T-cell (primary cell): Measurements from ENCODE around the gene RUNX2. TPM values are rescaled to one million over a fixed set of nuclear protein-coding genes. Genes with fewer than 3 reads are reported as not detected.

Experiments
- ATAC-seq, 4 experiments: fragments of 200-7000 bp in 3 of 4; fragments of 150-1000 bp in 1 of 4; cut with Tn5 transposase; replicated peaks in 1 of 4; 1 replicate in 3 of 4; 2 replicates in 1 of 4; pipeline ENCODE4 v1.10.0; 2021; ENCODE audit warnings: moderate library complexity in 3 of 4, mild to moderate bottlenecking in 2 of 4, moderate number of reproducible peaks in 1 of 4
- CTCF ChIA-PET, 2 donors: fragments of 300-600 bp; sonication (Branson Sonifier 250); formaldehyde crosslinking; loops; one replicate each; lab custom pipeline; 2022; ENCODE audit warnings: antibody characterized with exemption in 2 of 2; lab: Charles Lee
- POLR2A ChIA-PET, 2 donors: fragments of 300-600 bp; sonication (Branson Sonifier 250); formaldehyde crosslinking; loops; one replicate each; lab custom pipeline; 2022; ENCODE audit warnings: antibody characterized with exemption in 2 of 2; lab: Charles Lee
- DNase-seq, 35 experiments: peaks; one replicate each; pipeline versions ENCODE4 v3.0.0 to v3.0.0-alpha.2; 2013 to 2023
- H3K27ac ChIP-seq: one replicate; pipeline ENCODE4 v1.5.1; 2013; ENCODE audit warnings: low read length
- H3K27me3 ChIP-seq, 2 experiments: replicated peaks in 1 of 2; 1 replicate in 1 of 2; 2 replicates in 1 of 2; pipeline versions ENCODE4 v1.6.1 to v1.7.0; 2013; ENCODE audit warnings: low read length in 1 of 2, mixed read lengths in 1 of 2; ENCODE audit not compliant: control insufficient read depth in 2 of 2, insufficient read depth in 2 of 2; ENCODE audit errors: extremely low read depth in 1 of 2
- H3K36me3 ChIP-seq, 2 donors: 1 replicate in 1 of 2; 2 replicates in 1 of 2; pipeline versions ENCODE4 v1.6.1 to v1.7.0; 2013; ENCODE audit warnings: low read length in 1 of 2; ENCODE audit not compliant: control insufficient read depth in 2 of 2, insufficient read depth in 1 of 2; ENCODE audit errors: extremely low read depth in 1 of 2
- H3K4me1 ChIP-seq, 2 experiments: 1 replicate in 1 of 2; 2 replicates in 1 of 2; pipeline versions ENCODE4 v1.6.1 to v1.7.0; 2013; ENCODE audit warnings: low read length in 2 of 2, mixed read lengths in 1 of 2; ENCODE audit not compliant: insufficient read depth in 2 of 2, control insufficient read depth in 1 of 2; ENCODE audit errors: extremely low read depth in 1 of 2
- H3K4me3 ChIP-seq, 2 donors: 1 replicate in 1 of 2; 2 replicates in 1 of 2; pipeline versions ENCODE4 v1.5.1 to v1.7.0; 2013; ENCODE audit warnings: mild to moderate bottlenecking in 2 of 2, low read length in 1 of 2, moderate library complexity in 1 of 2; ENCODE audit not compliant: control insufficient read depth in 1 of 2; ENCODE audit errors: extremely low read depth in 1 of 2
- H3K9me3 ChIP-seq: 2 replicates; pipeline ENCODE4 v1.7.0; 2013
- H3K27ac Mint-ChIP-seq, 2 donors: one replicate each; pipeline ENCODE4 v1.8.0; 2020 to 2021; ENCODE audit warnings: mild to moderate bottlenecking in 2 of 2, mixed read lengths in 2 of 2
- H3K27me3 Mint-ChIP-seq, 2 donors: one replicate each; pipeline ENCODE4 v1.8.0; 2021 to 2022; ENCODE audit warnings: mixed read lengths in 2 of 2
- H3K36me3 Mint-ChIP-seq: one replicate; pipeline ENCODE4 v1.8.0; 2021; ENCODE audit warnings: mixed read lengths
- H3K4me1 Mint-ChIP-seq, 3 donors: one replicate each; pipeline ENCODE4 v1.8.0; 2020 to 2022; ENCODE audit warnings: mixed read lengths in 3 of 3, mild to moderate bottlenecking in 1 of 3
- H3K4me3 Mint-ChIP-seq, 3 donors: one replicate each; pipeline ENCODE4 v1.8.0; 2020 to 2022; ENCODE audit warnings: mild to moderate bottlenecking in 3 of 3, mixed read lengths in 3 of 3, moderate library complexity in 3 of 3
- H3K9me3 Mint-ChIP-seq, 3 donors: one replicate each; pipeline ENCODE4 v1.8.0; 2020 to 2022; ENCODE audit warnings: mixed read lengths in 3 of 3
- WGBS: methylation state at CpG from one replicate; pipeline ENCODE4 v1.1.5; 2013; ENCODE audit warnings: missing lambda C conversion rate; ENCODE audit not compliant: insufficient coverage; 5-methylcytosine and 5-hydroxymethylcytosine counted together
- total RNA-seq, 35 experiments: library from RNA in 6 of 35; stranded (reverse) in 6 of 35; fragments of 120-200 nt in 1 of 35; gene quantifications; one replicate each; pipeline versions ENCODE4 v1.2.1 to v1.2.4 and lab custom pipeline; 2013 to 2026

Gene RUNX2
- total RNA-seq, 5 donors from 2014 or later (not counting 1 experiment from before 2014, with no cell fraction given): 14.4 to 31.8 (median 22.4) TPM

GRCh38 chr6:45491048-45491735 lies 163.1 kb downstream of the RUNX2 start:
- ChIA-PET CTCF (interaction anchor here in 1 of 2 donors (0.7 kb wide), 1 partner anchor 121 kb away, joined by 4 read pairs; no protein-coding TSS in a partner anchor), POLR2A (interaction anchor here in 1 of 2 donors (0.6 kb wide), 1 partner anchor 617 kb away, joined by 6 read pairs; no protein-coding TSS in a partner anchor)
- Histone ChIP-seq H3K27me3 (no peaks in the 10 kb centered on the region), H3K9me3 (no peaks in the 10 kb centered on the region), H3K4me3 (no peak overlapping the region), H3K27ac (no peak overlapping the region), H3K4me1 (peaks cover 25 to 51% of the 10 kb centered on the region in 2 experiments), H3K36me3 (peaks cover 0 to 5% of the 10 kb centered on the region in 2 donors)
- 84% methylated on average over 3 of the region's 5 CpGs for WGBS
- no peak overlapping the region for H3K27ac Mint-ChIP-seq
- ATAC-seq (no peak), DNase-seq (no peak)
- no peaks in the 10 kb centered on the region for H3K9me3 Mint-ChIP-seq
- peaks cover 3% of the 10 kb centered on the region for H3K36me3 Mint-ChIP-seq
- peaks cover 60 to 73% (median 62%) of the 10 kb centered on the region in 3 donors for H3K4me1 Mint-ChIP-seq
- no peak overlapping the region for H3K4me3 Mint-ChIP-seq
- H3K27me3 Mint-ChIP-seq: no peaks in the 10 kb centered on the region

DNA sequence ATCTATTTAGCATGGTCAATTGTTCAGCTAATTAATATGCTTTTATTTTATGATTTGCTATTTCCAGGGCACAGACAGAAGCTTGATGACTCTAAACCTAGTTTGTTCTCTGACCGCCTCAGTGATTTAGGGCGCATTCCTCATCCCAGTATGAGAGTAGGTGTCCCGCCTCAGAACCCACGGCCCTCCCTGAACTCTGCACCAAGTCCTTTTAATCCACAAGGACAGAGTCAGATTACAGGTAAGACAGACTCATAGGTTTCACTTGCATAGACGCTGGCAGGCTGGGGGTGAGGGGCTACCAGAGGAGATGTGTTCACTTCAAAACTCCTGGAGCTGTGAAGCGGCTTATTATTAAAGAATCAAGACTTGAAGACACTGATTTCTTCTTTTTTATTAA lies 163.7 kb downstream of the RUNX2 start:
- H3K4me3 Mint-ChIP-seq: no peak overlapping the region
- H3K27me3 Mint-ChIP-seq: no peaks in the 10 kb centered on the region
- H3K9me3 Mint-ChIP-seq: no peaks in the 10 kb centered on the region
- H3K9me3 ChIP-seq: no peaks in the 10 kb centered on the region
- peaks cover 0 to 5% of the 10 kb centered on the region in 2 donors for H3K36me3 ChIP-seq
- ChIA-PET CTCF (no interaction called here), POLR2A (interaction anchor here in 1 of 2 donors (0.6 kb wide), 1 partner anchor 616 kb away, joined by 6 read pairs; no protein-coding TSS in a partner anchor)
- peaks cover 64 to 74% (median 65%) of the 10 kb centered on the region in 3 donors for H3K4me1 Mint-ChIP-seq
- H3K27ac ChIP-seq: no peak overlapping the region
- peaks cover 3% of the 10 kb centered on the region for H3K36me3 Mint-ChIP-seq
- no peak for DNase-seq
- H3K27me3 ChIP-seq: no peaks in the 10 kb centered on the region
- H3K4me1 ChIP-seq: peaks cover 31 to 58% of the 10 kb centered on the region in 2 experiments
- H3K4me3 ChIP-seq: no peak overlapping the region
- WGBS: 100% methylated on average over 2 of the region's 6 CpGs
- H3K27ac Mint-ChIP-seq: no peak overlapping the region
- no peak for ATAC-seq

DNA sequence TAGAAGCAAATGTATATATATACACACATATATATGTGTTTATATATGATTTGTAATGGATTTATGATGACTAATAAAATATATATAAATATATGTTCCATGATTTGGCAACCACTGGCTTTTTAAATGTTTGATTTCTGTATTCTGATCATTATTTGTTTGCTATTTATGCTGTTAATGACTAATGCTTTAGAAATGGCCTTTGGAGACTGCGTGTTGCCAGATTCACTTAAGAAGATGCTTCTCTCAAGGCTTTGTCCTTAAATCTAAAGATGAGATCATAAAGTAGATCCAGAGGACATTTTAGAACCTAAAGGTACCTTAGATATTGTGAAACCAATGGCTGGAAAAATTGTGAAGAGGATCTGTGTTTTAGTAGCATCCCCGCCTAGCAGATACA lies 165.6 kb downstream of the RUNX2 start:
- Mint-ChIP-seq H3K4me1 (peaks cover 57 to 71% (median 62%) of the 10 kb centered on the region in 3 donors), H3K27me3 (no peaks in the 10 kb centered on the region), H3K4me3 (no peak overlapping the region), H3K36me3 (peaks cover 8% of the 10 kb centered on the region), H3K27ac (peak overlapping the region; percentile 41 to 70), H3K9me3 (no peaks in the 10 kb centered on the region)
- POLR2A ChIA-PET: no interaction called here
- Histone ChIP-seq H3K4me1 (peaks cover 28 to 64% of the 10 kb centered on the region in 2 experiments), H3K27me3 (no peaks in the 10 kb centered on the region), H3K4me3 (no peak overlapping the region), H3K27ac (no peak overlapping the region), H3K36me3 (peaks cover 0 to 5% of the 10 kb centered on the region in 2 donors), H3K9me3 (no peaks in the 10 kb centered on the region)
- CTCF ChIA-PET: no interaction called here
- no peak for ATAC-seq
- no peak for DNase-seq
- 100% methylated on average over 2 of the region's 2 CpGs for WGBS

DNA sequence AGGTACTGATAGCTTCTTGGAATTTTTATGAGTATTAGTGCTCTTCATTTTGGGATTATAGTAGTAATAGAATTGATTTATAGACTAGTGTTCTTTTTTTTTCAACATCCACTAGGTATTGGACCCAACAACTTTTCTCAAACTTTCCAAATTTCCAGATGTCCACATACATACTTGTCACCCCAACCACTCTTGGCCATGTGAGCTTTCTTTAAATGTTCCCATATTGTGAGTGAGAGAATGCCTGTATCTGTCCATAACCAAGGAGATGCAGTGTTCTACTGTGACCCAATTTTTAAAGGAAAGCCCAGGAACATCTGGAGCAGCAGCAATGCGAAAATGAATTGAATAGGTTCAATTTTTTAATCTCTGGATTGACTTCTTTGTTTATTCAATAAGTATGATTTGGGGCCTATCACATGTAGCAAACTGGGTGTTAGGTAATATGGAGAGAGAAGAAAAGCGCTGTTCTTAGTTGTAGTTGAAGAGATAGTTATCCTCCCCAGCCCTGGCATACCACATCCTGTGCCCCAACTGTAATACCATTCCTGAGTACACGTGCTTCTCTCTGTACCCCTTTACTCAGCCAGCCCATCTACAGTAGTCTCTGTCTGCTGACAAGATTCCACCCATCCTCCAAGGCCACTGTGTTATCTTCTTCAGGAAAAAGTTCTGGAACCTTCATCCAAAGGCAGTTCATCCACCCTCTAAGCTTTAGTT lies 166.4 kb downstream of the RUNX2 start:
- H3K27me3 Mint-ChIP-seq: no peaks in the 10 kb centered on the region
- Histone ChIP-seq H3K27me3 (no peaks in the 10 kb centered on the region), H3K4me3 (no peak overlapping the region), H3K4me1 (peaks cover 25 to 60% of the 10 kb centered on the region in 2 experiments), H3K27ac (no peak overlapping the region), H3K9me3 (no peaks in the 10 kb centered on the region), H3K36me3 (peaks cover 0 to 5% of the 10 kb centered on the region in 2 donors)
- peak; percentile 73 to 84 (median 80) for ATAC-seq
- peaks cover 8% of the 10 kb centered on the region for H3K36me3 Mint-ChIP-seq
- no CpG with 5 or more reads among the region's 3 CpGs for WGBS
- peak in 18 of 35 experiments; percentile 3 to 38 (median 14) for DNase-seq
- ChIA-PET POLR2A (no interaction called here), CTCF (no interaction called here)
- H3K4me3 Mint-ChIP-seq: peak overlapping the region in 1 of 3 donors; percentile 55
- H3K4me1 Mint-ChIP-seq: peaks cover 51 to 64% (median 56%) of the 10 kb centered on the region in 3 donors
- H3K9me3 Mint-ChIP-seq: no peaks in the 10 kb centered on the region
- peak overlapping the region; percentile 81 to 90 for H3K27ac Mint-ChIP-seq

DNA sequence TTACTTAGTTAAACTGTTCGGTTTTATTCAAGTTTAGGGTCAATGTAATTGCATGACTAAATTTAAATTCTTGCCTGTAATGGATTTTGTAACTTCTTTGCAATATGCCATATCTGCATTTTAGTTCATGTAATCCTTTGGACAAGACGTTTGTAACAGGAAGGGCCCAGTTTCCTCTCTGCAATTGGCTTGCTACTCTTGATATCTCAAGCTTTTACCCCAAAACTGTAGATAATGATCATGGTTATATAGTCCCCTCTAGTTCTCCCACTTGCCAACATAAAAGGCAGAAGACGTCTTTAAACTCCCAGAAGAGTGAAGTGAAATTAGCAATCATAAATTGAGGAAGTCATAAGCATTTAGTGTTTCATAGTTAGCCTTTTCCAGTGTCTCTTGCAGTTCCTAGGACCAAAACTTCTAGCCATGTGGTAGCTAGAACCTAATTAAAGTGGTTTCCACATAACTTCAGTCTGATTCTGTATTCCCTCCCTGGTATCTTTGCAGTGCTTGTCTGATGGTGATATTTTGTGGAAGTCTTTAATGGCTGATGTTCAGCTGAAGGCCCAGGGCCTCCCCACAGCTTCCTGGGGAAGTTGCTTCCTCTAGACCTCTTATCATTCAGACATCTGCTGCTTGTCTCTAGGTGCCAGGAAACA lies 167.4 kb downstream of the RUNX2 start:
- CTCF ChIA-PET: no interaction called here
- H3K27me3 Mint-ChIP-seq: no peaks in the 10 kb centered on the region
- no peaks in the 10 kb centered on the region for H3K9me3 Mint-ChIP-seq
- Histone ChIP-seq H3K9me3 (no peaks in the 10 kb centered on the region), H3K27me3 (no peaks in the 10 kb centered on the region), H3K36me3 (peaks cover 0 to 5% of the 10 kb centered on the region in 2 donors), H3K4me3 (no peak overlapping the region), H3K4me1 (peaks cover 20 to 55% of the 10 kb centered on the region in 2 experiments), H3K27ac (no peak overlapping the region)
- H3K27ac Mint-ChIP-seq: peak overlapping the region; percentile 71 to 89
- H3K4me1 Mint-ChIP-seq: peaks cover 48 to 57% (median 51%) of the 10 kb centered on the region in 3 donors
- POLR2A ChIA-PET: interaction anchor here in 1 of 2 donors (0.7 kb wide), 3 partner anchors 55 to 1064 kb away, joined by 3 to 4 read pairs (median 3); no protein-coding TSS in a partner anchor
- WGBS: no CpG with 5 or more reads among the region's 3 CpGs
- peak overlapping the region; percentile 19 to 55 (median 29) for H3K4me3 Mint-ChIP-seq
- H3K36me3 Mint-ChIP-seq: peaks cover 8% of the 10 kb centered on the region
- DNase-seq: peak in 30 of 35 experiments; percentile 3 to 55 (median 21)
- peak; percentile 78 to 89 (median 82) for ATAC-seq

DNA sequence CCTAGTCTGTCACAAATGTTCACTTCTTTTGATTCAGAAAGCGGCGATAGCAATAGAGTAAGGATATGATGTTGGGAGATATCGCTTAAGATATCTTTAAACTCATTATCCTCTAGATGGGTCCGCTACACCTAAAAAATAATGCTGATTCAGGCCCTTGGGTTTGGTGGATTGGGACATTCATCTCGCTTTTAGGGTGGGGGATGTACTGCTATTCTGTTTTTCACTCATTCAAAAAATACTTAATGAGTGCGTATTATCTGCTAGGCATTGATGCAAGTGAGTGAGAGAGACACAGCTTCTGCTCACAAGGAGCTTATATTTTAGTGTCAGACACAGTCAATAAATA lies 167.9 kb downstream of the RUNX2 start:
- Histone ChIP-seq H3K27me3 (no peaks in the 10 kb centered on the region), H3K36me3 (peaks cover 0 to 6% of the 10 kb centered on the region in 2 donors), H3K4me1 (peaks cover 20 to 52% of the 10 kb centered on the region in 2 experiments), H3K4me3 (no peak overlapping the region), H3K9me3 (no peaks in the 10 kb centered on the region), H3K27ac (no peak overlapping the region)
- Mint-ChIP-seq H3K4me1 (peaks cover 50 to 52% (median 51%) of the 10 kb centered on the region in 3 donors), H3K27ac (peak overlapping the region; percentile 71 to 89), H3K9me3 (no peaks in the 10 kb centered on the region), H3K4me3 (peak overlapping the region; percentile 11 to 55 (median 29)), H3K27me3 (no peaks in the 10 kb centered on the region), H3K36me3 (peaks cover 11% of the 10 kb centered on the region)
- WGBS: no CpG with 5 or more reads among the region's 6 CpGs
- ChIA-PET POLR2A (interaction anchor here in 1 of 2 donors (0.7 kb wide), 2 partner anchors 93 to 1065 kb away, joined by 3 to 4 read pairs; no protein-coding TSS in a partner anchor), CTCF (no interaction called here)
- DNase-seq (no peak), ATAC-seq (no peak)
